Mesendoderm (in vitro differentiated cells): ENCODE results near the gene ZFP3.
A peak's percentile ranks its signal among the peaks of the same experiment; 100 is the strongest.
"Not testable (repeated sequence)": the region's sequence is repeated elsewhere in the genome, so short reads cannot be mapped to it uniquely, and the experiment has no call there.

Source experiments
- DNase-seq: peaks from one replicate; pipeline ENCODE4 v3.0.0; 2013
- H2AK5ac ChIP-seq: 2 replicates; pipeline ENCODE4 v1.6.1; 2013; ENCODE audit warnings: low read length, inconsistent platforms
- H2BK120ac ChIP-seq: 2 replicates; pipeline ENCODE4 v1.6.1; 2013; ENCODE audit warnings: low read depth, mild to moderate bottlenecking, low read length, moderate library complexity, mixed read lengths
- H2BK15ac ChIP-seq: replicated peaks from 2 replicates; pipeline ENCODE4 v1.6.1; 2013; ENCODE audit warnings: low read depth, mild to moderate bottlenecking, moderate library complexity
- H2BK5ac ChIP-seq: 2 replicates; pipeline ENCODE4 v1.6.1; 2013; ENCODE audit warnings: low read length, inconsistent platforms
- H3K18ac ChIP-seq: 2 replicates; pipeline ENCODE4 v1.6.1; 2013; ENCODE audit warnings: mild to moderate bottlenecking, low read length, mixed read lengths
- H3K23ac ChIP-seq: one replicate; pipeline ENCODE4 v1.6.1; 2013; ENCODE audit warnings: low read length
- H3K27ac ChIP-seq: 2 replicates; pipeline ENCODE4 v1.5.1; 2013; ENCODE audit warnings: low read depth, mild to moderate bottlenecking, inconsistent platforms, low read length, moderate library complexity
- H3K27me3 ChIP-seq: 2 replicates; pipeline ENCODE4 v1.6.1; 2013; ENCODE audit warnings: low read length, control low read depth, mild to moderate bottlenecking, inconsistent platforms; ENCODE audit not compliant: insufficient read depth, poor library complexity
- H3K36me3 ChIP-seq: 2 replicates; pipeline ENCODE4 v1.6.1; 2013; ENCODE audit warnings: low read length, inconsistent platforms; ENCODE audit not compliant: control insufficient read depth, insufficient read depth
- H3K4ac ChIP-seq: one replicate; pipeline ENCODE4 v1.6.1; 2013; ENCODE audit warnings: low read depth, mild to moderate bottlenecking, low read length, moderate library complexity
- H3K4me1 ChIP-seq: 2 replicates; pipeline ENCODE4 v1.6.1; 2013; ENCODE audit warnings: low read depth, low read length, inconsistent platforms; ENCODE audit not compliant: control insufficient read depth
- H3K4me2 ChIP-seq: 2 replicates; pipeline ENCODE4 v1.6.1; 2013; ENCODE audit warnings: low read length
- H3K4me3 ChIP-seq: 2 replicates; pipeline ENCODE4 v1.5.1; 2013; ENCODE audit warnings: mild to moderate bottlenecking, low read length
- H3K56ac ChIP-seq: one replicate; pipeline ENCODE4 v1.6.1; 2013; ENCODE audit warnings: low read length
- H3K79me1 ChIP-seq: 2 replicates; pipeline ENCODE4 v1.6.1; 2013; ENCODE audit warnings: low read length, inconsistent platforms
- H3K79me2 ChIP-seq: 2 replicates; pipeline ENCODE4 v1.6.1; 2013; ENCODE audit warnings: mild to moderate bottlenecking, low read length; ENCODE audit not compliant: control insufficient read depth, insufficient read depth
- H3K9ac ChIP-seq: 2 replicates; pipeline ENCODE4 v1.6.1; 2013; ENCODE audit warnings: low read length, inconsistent platforms
- H4K5ac ChIP-seq: one replicate; pipeline ENCODE4 v1.6.1; 2013; ENCODE audit warnings: low read length
- H4K8ac ChIP-seq: one replicate; pipeline ENCODE4 v1.6.1; 2013; ENCODE audit warnings: low read depth, mild to moderate bottlenecking, control low read depth, low read length, moderate library complexity
- WGBS: extraction: QIAGEN DNeasy Blood & Tissue Kit; methylation state at CpG from one replicate; pipeline ENCODE4 v1.1.7; 2013; ENCODE audit warnings: low lambda C conversion rate, missing lambda C conversion rate; ENCODE audit not compliant: insufficient coverage; ENCODE audit errors: extremely low coverage; 5-methylcytosine and 5-hydroxymethylcytosine counted together

The ZFP3 gene

DNA sequence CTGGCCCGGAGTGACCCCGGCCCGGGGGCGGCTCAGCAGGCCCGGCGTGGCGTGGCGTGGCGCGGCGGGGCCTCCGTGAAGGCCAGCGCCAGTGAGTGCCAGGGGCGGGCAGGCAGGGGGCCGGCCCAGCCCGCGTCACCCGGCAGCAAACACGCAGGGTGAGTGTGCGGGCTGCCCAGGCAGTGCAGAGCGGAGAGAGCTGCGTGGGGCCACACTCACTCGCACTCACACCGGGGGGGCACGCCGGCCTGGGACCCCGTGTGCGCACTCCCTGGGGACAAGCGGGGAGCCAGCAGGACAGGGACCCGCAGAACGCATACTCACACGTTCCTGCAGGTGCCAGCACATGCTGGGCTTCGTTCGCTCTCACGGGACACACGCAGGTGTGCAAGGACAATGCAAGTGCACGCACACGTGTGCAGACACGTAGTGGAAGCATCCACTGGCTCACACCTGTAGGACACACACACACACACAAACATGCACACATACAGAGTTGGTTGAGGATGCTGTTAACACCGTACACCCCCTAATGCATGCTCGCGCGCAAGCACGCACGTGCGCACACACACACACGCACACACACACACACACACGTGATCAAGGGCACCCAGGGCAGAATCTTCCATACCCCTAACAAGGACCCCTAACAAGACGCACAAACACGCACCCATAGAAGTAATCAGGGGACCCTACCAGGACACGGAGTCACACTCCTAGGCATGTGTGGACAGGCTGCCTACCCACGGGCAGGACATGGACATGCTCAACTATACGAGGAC, 45.3 kb downstream of the ZFP3 start:
- H2BK5ac ChIP-seq, result no peak overlapping the region
- no CpG with 5 or more reads among the region's 53 CpGs for WGBS
- no peak overlapping the region for H3K4me2 ChIP-seq
- no peak overlapping the region for H2BK15ac ChIP-seq
- H3K27me3 ChIP-seq, result no peaks in the 10 kb centered on the region
- no peak overlapping the region for H3K23ac ChIP-seq
- peak overlapping the region; percentile 47 for H3K56ac ChIP-seq
- H3K4me3 ChIP-seq, result no peak overlapping the region
- H3K79me1 ChIP-seq, result no peaks in the 10 kb centered on the region
- no peaks in the 10 kb centered on the region for H3K4me1 ChIP-seq
- no peak overlapping the region for H3K27ac ChIP-seq
- no peak overlapping the region for H2BK120ac ChIP-seq
- no peaks in the 10 kb centered on the region for H3K79me2 ChIP-seq
- peak overlapping the region; percentile 15 for H3K9ac ChIP-seq
- no peak overlapping the region for H4K5ac ChIP-seq
- H3K36me3 ChIP-seq, result no peaks in the 10 kb centered on the region
- H3K18ac ChIP-seq, result no peak overlapping the region
- no peak overlapping the region for H4K8ac ChIP-seq
- no peak for DNase-seq
- no peak overlapping the region for H3K4ac ChIP-seq
- no peak overlapping the region for H2AK5ac ChIP-seq

GRCh38 chr17:5124125-5124760, 46.0 kb downstream of the ZFP3 start:
- not testable (repeated sequence) for H2AK5ac ChIP-seq, H3K27me3 ChIP-seq, H3K4ac ChIP-seq, H4K8ac ChIP-seq, H3K4me2 ChIP-seq, H3K27ac ChIP-seq, H3K23ac ChIP-seq, H3K9ac ChIP-seq, H3K56ac ChIP-seq, H4K5ac ChIP-seq, H3K36me3 ChIP-seq, DNase-seq, H2BK15ac ChIP-seq, H3K79me1 ChIP-seq, H3K79me2 ChIP-seq, H3K4me3 ChIP-seq, H3K18ac ChIP-seq, H3K4me1 ChIP-seq, H2BK120ac ChIP-seq, H2BK5ac ChIP-seq
- WGBS, result no CpG with 5 or more reads among the region's 5 CpGs

- H3K27ac ChIP-seq, H3K18ac ChIP-seq, H2AK5ac ChIP-seq, H4K5ac ChIP-seq, H3K79me2 ChIP-seq, H3K56ac ChIP-seq, H3K4ac ChIP-seq, H3K79me1 ChIP-seq, H3K4me2 ChIP-seq, H2BK15ac ChIP-seq, H4K8ac ChIP-seq, DNase-seq, H3K4me1 ChIP-seq, H2BK5ac ChIP-seq, H3K23ac ChIP-seq, H3K9ac ChIP-seq, H3K27me3 ChIP-seq, H2BK120ac ChIP-seq, H3K36me3 ChIP-seq, H3K4me3 ChIP-seq: not testable (repeated sequence)
- no CpG with 5 or more reads among the region's 7 CpGs for WGBS
Observed at GRCh38 chr17:5124896-5125295, 46.6 kb downstream of the ZFP3 start.

- no peak overlapping the region for H3K56ac ChIP-seq
- H3K4me2 ChIP-seq, result no peak overlapping the region
- H2BK15ac ChIP-seq, result no peak overlapping the region
- DNase-seq, result no peak
- H4K8ac ChIP-seq, result no peak overlapping the region
- H3K4me1 ChIP-seq, result no peaks in the 10 kb centered on the region
- no peaks in the 10 kb centered on the region for H3K79me2 ChIP-seq
- no peaks in the 10 kb centered on the region for H3K79me1 ChIP-seq
- H3K27ac ChIP-seq, result no peak overlapping the region
- no peak overlapping the region for H3K4ac ChIP-seq
- no CpG with 5 or more reads among the region's 17 CpGs for WGBS
- H4K5ac ChIP-seq, result no peak overlapping the region
- H3K36me3 ChIP-seq, result no peaks in the 10 kb centered on the region
- no peak overlapping the region for H3K9ac ChIP-seq
- no peak overlapping the region for H2AK5ac ChIP-seq
- no peak overlapping the region for H3K4me3 ChIP-seq
- H3K18ac ChIP-seq, result no peak overlapping the region
- H3K23ac ChIP-seq, result no peak overlapping the region
- no peak overlapping the region for H2BK5ac ChIP-seq
- no peak overlapping the region for H2BK120ac ChIP-seq
- H3K27me3 ChIP-seq, result no peaks in the 10 kb centered on the region
Observed at GRCh38 chr17:5126719-5127488, 48.6 kb downstream of the ZFP3 start.

GRCh38 chr17:5127910-5128309, 49.6 kb downstream of the ZFP3 start:
- Histone ChIP-seq H4K5ac (no peak overlapping the region), H3K4me1 (no peaks in the 10 kb centered on the region), H3K18ac (no peak overlapping the region), H2BK120ac (no peak overlapping the region), H3K4ac (no peak overlapping the region), H3K9ac (no peak overlapping the region), H3K4me2 (no peak overlapping the region), H3K27ac (no peak overlapping the region), H4K8ac (no peak overlapping the region), H3K36me3 (no peaks in the 10 kb centered on the region), H3K27me3 (no peaks in the 10 kb centered on the region), H2BK5ac (no peak overlapping the region), H2AK5ac (no peak overlapping the region), H3K79me1 (no peaks in the 10 kb centered on the region), H3K56ac (no peak overlapping the region), H2BK15ac (no peak overlapping the region), H3K23ac (no peak overlapping the region), H3K4me3 (no peak overlapping the region), H3K79me2 (no peaks in the 10 kb centered on the region)
- WGBS, result no CpG with 5 or more reads among the region's 4 CpGs
- DNase-seq, result no peak
